ENCODE data around the gene NUSAP1. TPM values are rescaled to one million over a fixed set of nuclear protein-coding genes. Genes with fewer than 3 reads are reported as not detected.

NUSAP1 gene
- total RNA-seq, 4 donors from 2014 or later, result 1.0 to 101 TPM; not detected in 2

DNA sequence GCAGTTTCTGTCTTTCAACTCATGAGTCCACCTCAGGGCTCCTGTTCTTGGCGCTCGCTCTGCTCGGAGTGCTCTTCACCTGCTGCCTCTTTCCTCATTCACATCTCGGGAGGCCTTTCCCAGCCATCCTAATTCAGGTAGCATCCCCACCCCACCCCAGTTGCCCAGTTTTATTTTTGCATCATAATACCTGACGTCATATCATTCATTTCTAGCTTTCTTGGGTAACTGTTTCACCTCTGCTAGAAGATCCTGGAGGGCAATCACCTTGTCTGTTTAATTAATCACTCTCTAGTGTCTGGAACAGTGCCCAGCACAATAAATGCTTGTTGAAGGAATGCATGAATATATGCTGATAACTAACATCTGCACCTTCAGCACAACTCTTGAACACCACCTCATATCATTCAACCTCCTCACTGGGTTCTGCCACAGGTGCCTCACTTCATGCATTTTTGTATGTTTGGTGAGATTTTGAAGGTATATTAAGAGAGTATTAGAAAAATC is 7.6 kb downstream of the NUSAP1 start:
- no peak for TF ChIP-seq POLR2A (IDR thresholded peaks at IDR 0.05)
- TF ChIP-seq, protein P1, sequence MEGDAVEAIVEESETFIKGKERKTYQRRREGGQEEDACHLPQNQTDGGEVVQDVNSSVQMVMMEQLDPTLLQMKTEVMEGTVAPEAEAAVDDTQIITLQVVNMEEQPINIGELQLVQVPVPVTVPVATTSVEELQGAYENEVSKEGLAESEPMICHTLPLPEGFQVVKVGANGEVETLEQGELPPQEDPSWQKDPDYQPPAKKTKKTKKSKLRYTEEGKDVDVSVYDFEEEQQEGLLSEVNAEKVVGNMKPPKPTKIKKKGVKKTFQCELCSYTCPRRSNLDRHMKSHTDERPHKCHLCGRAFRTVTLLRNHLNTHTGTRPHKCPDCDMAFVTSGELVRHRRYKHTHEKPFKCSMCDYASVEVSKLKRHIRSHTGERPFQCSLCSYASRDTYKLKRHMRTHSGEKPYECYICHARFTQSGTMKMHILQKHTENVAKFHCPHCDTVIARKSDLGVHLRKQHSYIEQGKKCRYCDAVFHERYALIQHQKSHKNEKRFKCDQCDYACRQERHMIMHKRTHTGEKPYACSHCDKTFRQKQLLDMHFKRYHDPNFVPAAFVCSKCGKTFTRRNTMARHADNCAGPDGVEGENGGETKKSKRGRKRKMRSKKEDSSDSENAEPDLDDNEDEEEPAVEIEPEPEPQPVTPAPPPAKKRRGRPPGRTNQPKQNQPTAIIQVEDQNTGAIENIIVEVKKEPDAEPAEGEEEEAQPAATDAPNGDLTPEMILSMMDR (IDR thresholded peaks at IDR 0.05), result no peak
- Histone ChIP-seq H3K27ac (no peak overlapping the region), H3K4me1 (no peaks in the 10 kb centered on the region), H3K4me3 (no peak overlapping the region), H3K27me3 (no peaks in the 10 kb centered on the region), H3K36me3 (no peaks in the 10 kb centered on the region), H3K9me3 (no peaks in the 10 kb centered on the region)
- no peak for DNase-seq
- intact Hi-C loops (cut with DNase I; ENCODE audit: low total_unique reads), result no loop called here

DNA sequence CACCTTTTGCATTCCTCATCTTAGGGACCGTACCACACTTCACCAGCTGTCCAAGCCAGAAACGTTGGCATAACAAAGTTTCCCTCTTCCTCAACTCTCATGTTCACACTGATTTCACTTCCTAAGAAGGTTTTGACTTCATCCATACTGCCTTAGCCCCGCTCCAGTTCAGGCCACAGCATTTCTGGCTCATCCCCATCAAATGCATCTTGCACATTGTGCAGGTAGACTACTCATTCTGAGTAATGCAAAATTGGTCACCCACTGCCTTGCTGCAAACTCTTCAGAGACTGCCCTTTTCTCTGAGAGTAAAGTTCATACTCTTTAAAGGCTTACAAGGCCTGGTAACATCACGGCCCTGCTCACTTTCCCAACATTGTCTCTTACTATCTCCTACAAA is 8.8 kb downstream of the NUSAP1 start:
- no peak overlapping the region for H3K27ac ChIP-seq
- intact Hi-C loops (cut with DNase I; ENCODE audit: low total_unique reads), result no loop called here
- no peaks in the 10 kb centered on the region for H3K36me3 ChIP-seq
- H3K9me3 ChIP-seq, result no peaks in the 10 kb centered on the region
- no peak overlapping the region for H3K4me3 ChIP-seq
- no peaks in the 10 kb centered on the region for H3K4me1 ChIP-seq
- TF ChIP-seq POLR2A (IDR thresholded peaks at IDR 0.05), result no peak
- TF ChIP-seq, protein P1 (IDR thresholded peaks at IDR 0.05), result no peak
- no peak for DNase-seq
- no peaks in the 10 kb centered on the region for H3K27me3 ChIP-seq

DNA sequence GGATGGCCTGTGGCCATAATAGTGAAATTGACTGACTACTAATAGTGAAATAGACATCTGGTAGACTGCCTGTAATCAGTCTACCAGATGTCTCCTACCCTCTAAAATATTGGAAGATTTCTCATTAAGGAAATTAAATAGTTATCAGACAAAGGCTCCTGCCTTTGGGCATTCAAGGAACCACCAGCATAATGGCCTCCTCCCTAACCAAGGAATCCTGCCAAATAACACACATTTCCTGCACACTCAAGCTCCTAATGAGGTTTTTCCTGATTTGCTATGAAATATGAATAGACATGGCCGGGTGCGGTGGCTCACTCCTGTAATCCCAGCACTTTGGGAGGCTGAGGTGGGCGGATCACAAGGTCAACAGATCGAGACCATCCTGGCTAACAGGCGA is 14.6 kb downstream of the NUSAP1 start:
- Histone ChIP-seq H3K27me3 (no peaks in the 10 kb centered on the region), H3K27ac (no peak overlapping the region), H3K4me3 (no peak overlapping the region), H3K4me1 (no peaks in the 10 kb centered on the region), H3K9me3 (no peaks in the 10 kb centered on the region), H3K36me3 (no peaks in the 10 kb centered on the region)
- DNase-seq, result no peak
- intact Hi-C loops (cut with DNase I; ENCODE audit: low total_unique reads), result no loop called here
- TF ChIP-seq POLR2A (IDR thresholded peaks at IDR 0.05), result no peak
- TF ChIP-seq, protein P1 (IDR thresholded peaks at IDR 0.05), result no peak

DNA sequence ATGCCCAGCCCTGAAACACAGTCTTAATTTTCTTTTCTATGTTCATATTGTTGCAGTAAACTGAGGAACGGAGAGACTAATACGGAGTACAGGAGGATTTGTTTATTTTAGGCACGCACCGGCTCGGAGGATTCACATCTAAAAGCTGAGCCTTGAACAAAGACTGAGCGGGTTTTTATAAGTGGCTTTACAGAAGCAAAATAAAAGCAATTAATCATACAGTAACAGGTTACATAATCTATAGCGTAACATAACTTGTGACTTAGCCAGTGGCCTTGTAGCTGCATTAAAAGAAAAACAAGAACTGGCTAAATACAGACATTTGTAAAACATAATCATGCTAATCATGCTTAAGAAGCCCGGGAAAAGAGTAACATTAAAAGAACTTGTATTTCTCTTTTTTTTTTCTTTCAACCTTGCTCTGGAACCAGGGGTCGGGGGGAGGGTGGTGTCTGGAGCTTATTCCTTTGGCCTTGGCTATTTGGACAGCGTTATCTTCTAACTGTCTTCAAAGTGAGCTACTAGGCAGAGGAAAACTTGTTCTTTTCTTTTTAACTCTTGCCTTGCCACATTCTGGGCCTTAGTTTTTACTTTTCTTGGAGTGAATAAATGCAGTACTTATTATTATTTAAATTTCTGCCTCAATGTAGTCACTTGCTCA is 17.5 kb downstream of the NUSAP1 start:
- no peaks in the 10 kb centered on the region for H3K9me3 ChIP-seq
- intact Hi-C loops (cut with DNase I; ENCODE audit: low total_unique reads), result no loop called here
- no peak for DNase-seq

DNA sequence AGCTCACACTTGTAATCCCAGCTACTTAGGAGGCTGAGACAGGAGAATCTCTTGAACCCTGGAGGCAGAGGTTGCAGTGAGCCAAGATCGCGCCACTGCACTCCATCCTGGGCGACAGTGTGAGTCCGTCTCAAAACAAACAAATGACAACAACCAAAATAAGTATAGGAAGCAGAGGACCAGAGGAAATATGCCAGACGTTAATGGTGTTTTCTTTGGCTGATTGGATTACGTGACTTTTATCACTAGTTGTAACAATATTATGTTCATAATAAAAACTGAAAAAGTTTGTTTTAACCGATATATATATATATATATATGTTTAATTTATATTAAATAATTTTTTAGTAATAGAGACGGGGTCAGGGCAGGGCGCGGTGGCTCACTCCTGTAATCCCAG is 21.7 kb downstream of the NUSAP1 start:
- no peak overlapping the region for H3K27ac ChIP-seq
- TF ChIP-seq, protein P1 (IDR thresholded peaks at IDR 0.05), result no peak
- TF ChIP-seq POLR2A (IDR thresholded peaks at IDR 0.05), result no peak
- H3K4me3 ChIP-seq, result no peak overlapping the region
- H3K4me1 ChIP-seq, result no peaks in the 10 kb centered on the region
- no peaks in the 10 kb centered on the region for H3K9me3 ChIP-seq
- H3K27me3 ChIP-seq, result no peaks in the 10 kb centered on the region
- intact Hi-C loops (cut with DNase I; ENCODE audit: low total_unique reads), result no loop called here
- DNase-seq, result no peak
- no peaks in the 10 kb centered on the region for H3K36me3 ChIP-seq

More for the DNA sequence above, 17.5 kb downstream of the NUSAP1 start:
- Histone ChIP-seq H3K36me3 (no peaks in the 10 kb centered on the region), H3K4me1 (no peaks in the 10 kb centered on the region), H3K27ac (no peak overlapping the region), H3K27me3 (no peaks in the 10 kb centered on the region), H3K4me3 (no peak overlapping the region)
- no peak for TF ChIP-seq POLR2A (IDR thresholded peaks at IDR 0.05)
- TF ChIP-seq, protein P1 (IDR thresholded peaks at IDR 0.05), result no peak

All from uterus (tissue), 4 donors.